WTC11 (cell line): ENCODE results near the gene DNAJC15. TPM values are rescaled to one million over a fixed set of nuclear protein-coding genes. Genes with fewer than 3 reads are reported as not detected.
A peak's percentile ranks its signal among the peaks of the same experiment; 100 is the strongest.

Experiments
- ATAC-seq: fragments of 200-7000 bp; cut with Tn5 transposase; 2 replicates; pipeline ENCODE4 v1.10.0; 2021; ENCODE audit warnings: mild to moderate bottlenecking, moderate library complexity
- CTCF ChIA-PET: fragments of 300-600 bp; sonication (Branson Sonifier 250); formaldehyde crosslinking; loops from one replicate; lab custom pipeline; 2021; ENCODE audit warnings: antibody characterized with exemption; lab: Charles Lee
- POLR2A ChIA-PET: fragments of 350-600 bp; sonication (Branson Sonifier 250); formaldehyde crosslinking; loops from one replicate; lab custom pipeline; 2021; ENCODE audit warnings: antibody characterized with exemption; lab: Charles Lee
- DNase-seq: peaks from one replicate; pipeline ENCODE4 v3.0.0; 2021; ENCODE audit warnings: low spot score
- H3K27ac Mint-ChIP-seq: 2 replicates; pipeline ENCODE4 v1.8.0; 2021; ENCODE audit warnings: mixed read lengths
- H3K27me3 Mint-ChIP-seq: 2 replicates; pipeline ENCODE4 v1.8.0; 2021; ENCODE audit warnings: low read depth, mild to moderate bottlenecking, moderate library complexity, mixed read lengths
- H3K36me3 Mint-ChIP-seq: 2 replicates; pipeline ENCODE4 v1.8.0; 2021; ENCODE audit warnings: mixed read lengths
- H3K4me1 Mint-ChIP-seq: 2 replicates; pipeline ENCODE4 v1.8.0; 2022; ENCODE audit warnings: mixed read lengths
- H3K4me3 Mint-ChIP-seq: 2 replicates; pipeline ENCODE4 v1.8.0; 2021; ENCODE audit warnings: mild to moderate bottlenecking, moderate library complexity, mixed read lengths
- H3K9me3 Mint-ChIP-seq: 2 replicates; pipeline ENCODE4 v1.8.0; 2021; ENCODE audit warnings: mixed read lengths
- CBFB ChIP-seq: sonication (generic); formaldehyde crosslinking; IDR thresholded peaks from 2 replicates; pipeline ENCODE4 v1.8.1; 2022; ENCODE audit warnings: mild to moderate bottlenecking, low read depth, missing genetic modification reagents
- CREB1 ChIP-seq: sonication (generic); formaldehyde crosslinking; IDR thresholded peaks from 2 replicates; pipeline ENCODE4 v1.8.0; 2023; ENCODE audit warnings: mild to moderate bottlenecking, missing genetic modification reagents
- E2F1 ChIP-seq: sonication (generic); formaldehyde crosslinking; IDR thresholded peaks from 2 replicates; pipeline ENCODE4 v1.8.0; 2022; ENCODE audit warnings: mild to moderate bottlenecking, missing genetic modification reagents
- ESRRA ChIP-seq: sonication (generic); formaldehyde crosslinking; IDR thresholded peaks from 2 replicates; pipeline ENCODE4 v1.8.1; 2022; ENCODE audit warnings: mild to moderate bottlenecking, missing genetic modification reagents, borderline replicate concordance
- FOXJ3 ChIP-seq: sonication (generic); formaldehyde crosslinking; IDR thresholded peaks from 2 replicates; pipeline ENCODE4 v1.9.0; 2021; ENCODE audit warnings: missing genetic modification reagents, mild to moderate bottlenecking, borderline replicate concordance
- FOXP1 ChIP-seq: sonication (generic); formaldehyde crosslinking; IDR thresholded peaks from 2 replicates; pipeline ENCODE4 v1.8.0; 2022; ENCODE audit warnings: missing genetic modification reagents, mild to moderate bottlenecking, moderate library complexity, borderline replicate concordance
- GRHL2 ChIP-seq: fragments of 250-450 bp; sonication (Bioruptor Pico); IDR thresholded peaks from 2 replicates; pipeline ENCODE4 v1.8.0; 2022; ENCODE audit warnings: mild to moderate bottlenecking, moderate library complexity; ENCODE audit not compliant: insufficient replicate concordance, severe bottlenecking
- HMGA2 ChIP-seq: fragments of 250-450 bp; sonication (Bioruptor Pico); IDR thresholded peaks from 2 replicates; pipeline ENCODE4 v1.4.0; 2021; ENCODE audit warnings: mild to moderate bottlenecking, moderate library complexity
- IRF2 ChIP-seq: sonication (generic); formaldehyde crosslinking; IDR thresholded peaks from 2 replicates; pipeline ENCODE4 v1.8.0; 2022; ENCODE audit warnings: low read depth, missing genetic modification reagents, borderline replicate concordance
- JAZF1 ChIP-seq: fragments of 250-450 bp; sonication (Bioruptor Pico); IDR thresholded peaks from 2 replicates; pipeline ENCODE4 v1.9.0; 2021; ENCODE audit warnings: moderate library complexity, mild to moderate bottlenecking, inconsistent platforms
- KAT7 ChIP-seq: sonication (generic); formaldehyde crosslinking; IDR thresholded peaks from 2 replicates; pipeline ENCODE4 v1.8.1; 2023; ENCODE audit warnings: missing genetic modification reagents, mild to moderate bottlenecking, borderline replicate concordance
- MYBL2 ChIP-seq: sonication (generic); formaldehyde crosslinking; IDR thresholded peaks from 2 replicates; pipeline ENCODE4 v1.8.1; 2023; ENCODE audit warnings: mild to moderate bottlenecking, moderate library complexity, missing genetic modification reagents
- RELA ChIP-seq: sonication (generic); formaldehyde crosslinking; IDR thresholded peaks from 2 replicates; pipeline ENCODE4 v1.8.1; 2022; ENCODE audit warnings: missing genetic modification reagents, mild to moderate bottlenecking, borderline replicate concordance
- ZBTB21 ChIP-seq: sonication (generic); formaldehyde crosslinking; IDR thresholded peaks from 2 replicates; pipeline ENCODE4 v1.8.1; 2023; ENCODE audit warnings: mild to moderate bottlenecking, missing genetic modification reagents, borderline replicate concordance
- ZNF416 ChIP-seq: fragments of 250-450 bp; sonication (Bioruptor Pico); IDR thresholded peaks from 2 replicates; pipeline ENCODE4 v1.9.0; 2021; ENCODE audit warnings: mild to moderate bottlenecking, inconsistent platforms
- ZNF532 ChIP-seq: fragments of 250-450 bp; sonication (Bioruptor Pico); IDR thresholded peaks from 2 replicates; pipeline ENCODE4 v1.9.0; 2021; ENCODE audit warnings: mild to moderate bottlenecking, borderline replicate concordance
- ZNF671 ChIP-seq: fragments of 250-450 bp; sonication (Bioruptor Pico); IDR thresholded peaks from 2 replicates; pipeline ENCODE4 v1.8.0; 2021; ENCODE audit warnings: mild to moderate bottlenecking
- total RNA-seq: library from RNA; stranded (reverse); gene quantifications from 3 replicates; pipeline ENCODE4 v1.2.3, GENCODE V29; 2021
- TF ChIP-seq, protein P1 (sequence below): sonication (generic); formaldehyde crosslinking; IDR thresholded peaks from 2 replicates; pipeline ENCODE4 v1.8.0; 2023; ENCODE audit warnings: missing genetic modification reagents
- TF ChIP-seq, protein P2 (sequence below): sonication (generic); formaldehyde crosslinking; IDR thresholded peaks from 2 replicates; pipeline ENCODE4 v1.8.1; 2022; ENCODE audit warnings: missing genetic modification reagents, borderline replicate concordance
- TF ChIP-seq, protein P3 (sequence below): sonication (generic); formaldehyde crosslinking; IDR thresholded peaks from 2 replicates; pipeline ENCODE4 v1.8.1; 2023; ENCODE audit warnings: mild to moderate bottlenecking, moderate library complexity, missing genetic modification reagents
- TF ChIP-seq, protein P4 (sequence below): sonication (generic); formaldehyde crosslinking; IDR thresholded peaks from 2 replicates; pipeline ENCODE4 v1.8.0; 2022; ENCODE audit warnings: mild to moderate bottlenecking, missing genetic modification reagents
- TF ChIP-seq, protein P5 (sequence below): sonication (generic); formaldehyde crosslinking; IDR thresholded peaks from 2 replicates; pipeline ENCODE4 v1.8.1; 2023; ENCODE audit warnings: mild to moderate bottlenecking, missing genetic modification reagents

DNAJC15 gene
- total RNA-seq, 1 experiment from 2014 or later, result 12.2 TPM

GRCh38 chr13:43141685-43142084, 118.3 kb downstream of the DNAJC15 start:
- H3K27me3 Mint-ChIP-seq, result no peaks in the 10 kb centered on the region; the same call in 1 of the 2 replicates
- peak; percentile 47 for ATAC-seq
- ChIA-PET POLR2A (interaction anchor here (0.6 kb wide), 1 partner anchor 768 kb away, joined by 3 read pairs; no protein-coding TSS in a partner anchor), CTCF (interaction anchor here (0.8 to 2.9 kb wide), 5 partner anchors 9 to 663 kb away, joined by 3 to 15 read pairs (median 3); partner anchors contain the start of gene DNAJC15)
- peak overlapping the region; percentile 43; the same call in 1 of the 2 replicates for H3K27ac Mint-ChIP-seq
- peaks cover 5% of the 10 kb centered on the region for H3K9me3 Mint-ChIP-seq
- peak; percentile 21 for DNase-seq
- no peak for TF ChIP-seq RELA (CRISPR knock-in tag)
- TF ChIP-seq, protein P1, sequence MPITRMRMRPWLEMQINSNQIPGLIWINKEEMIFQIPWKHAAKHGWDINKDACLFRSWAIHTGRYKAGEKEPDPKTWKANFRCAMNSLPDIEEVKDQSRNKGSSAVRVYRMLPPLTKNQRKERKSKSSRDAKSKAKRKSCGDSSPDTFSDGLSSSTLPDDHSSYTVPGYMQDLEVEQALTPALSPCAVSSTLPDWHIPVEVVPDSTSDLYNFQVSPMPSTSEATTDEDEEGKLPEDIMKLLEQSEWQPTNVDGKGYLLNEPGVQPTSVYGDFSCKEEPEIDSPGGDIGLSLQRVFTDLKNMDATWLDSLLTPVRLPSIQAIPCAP (CRISPR knock-in tag), result no peak
- TF ChIP-seq IRF2 (CRISPR knock-in tag), result no peak
- TF ChIP-seq HMGA2, result no peak
- TF ChIP-seq CREB1 (CRISPR knock-in tag), result no peak
- TF ChIP-seq ZNF416 (CRISPR knock-in tag), result no peak
- no peak for TF ChIP-seq MYBL2 (CRISPR knock-in tag)
- TF ChIP-seq FOXP1, result no peak
- TF ChIP-seq, protein P2, sequence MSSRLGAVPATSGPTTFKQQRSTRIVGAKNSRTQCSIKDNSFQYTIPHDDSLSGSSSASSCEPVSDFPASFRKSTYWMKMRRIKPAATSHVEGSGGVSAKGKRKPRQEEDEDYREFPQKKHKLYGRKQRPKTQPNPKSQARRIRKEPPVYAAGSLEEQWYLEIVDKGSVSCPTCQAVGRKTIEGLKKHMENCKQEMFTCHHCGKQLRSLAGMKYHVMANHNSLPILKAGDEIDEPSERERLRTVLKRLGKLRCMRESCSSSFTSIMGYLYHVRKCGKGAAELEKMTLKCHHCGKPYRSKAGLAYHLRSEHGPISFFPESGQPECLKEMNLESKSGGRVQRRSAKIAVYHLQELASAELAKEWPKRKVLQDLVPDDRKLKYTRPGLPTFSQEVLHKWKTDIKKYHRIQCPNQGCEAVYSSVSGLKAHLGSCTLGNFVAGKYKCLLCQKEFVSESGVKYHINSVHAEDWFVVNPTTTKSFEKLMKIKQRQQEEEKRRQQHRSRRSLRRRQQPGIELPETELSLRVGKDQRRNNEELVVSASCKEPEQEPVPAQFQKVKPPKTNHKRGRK (CRISPR knock-in tag), result no peak
- TF ChIP-seq JAZF1 (CRISPR knock-in tag), result no peak
- TF ChIP-seq ESRRA, result no peak
- TF ChIP-seq, all 79 proteins: peak for 0
- peaks cover 52% of the 10 kb centered on the region for H3K4me1 Mint-ChIP-seq
- peak overlapping the region; percentile 15; the same call in 1 of the 2 replicates for H3K4me3 Mint-ChIP-seq
- H3K36me3 Mint-ChIP-seq, result no peaks in the 10 kb centered on the region

DNA sequence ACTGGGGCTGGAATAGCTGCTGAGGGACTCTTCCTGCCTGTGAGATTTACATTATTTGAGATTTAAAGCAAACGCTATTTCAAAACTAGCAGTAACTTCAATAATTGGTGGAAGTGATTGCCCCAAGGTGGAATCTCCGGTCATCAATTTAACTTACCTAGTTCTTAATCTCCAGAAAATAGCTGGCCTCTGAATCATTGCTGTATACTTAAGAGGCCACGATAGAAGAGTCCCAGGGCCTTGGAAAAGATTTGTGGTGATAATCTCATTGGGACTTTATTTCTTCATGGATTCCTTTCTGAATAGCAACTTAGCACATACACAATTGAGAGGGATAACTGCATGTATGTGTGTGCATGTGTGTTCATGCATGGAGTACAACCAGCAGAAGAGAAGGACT, 120.2 kb downstream of the DNAJC15 start:
- Mint-ChIP-seq H3K36me3 (no peaks in the 10 kb centered on the region), H3K27ac (no peak overlapping the region), H3K9me3 (no peaks in the 10 kb centered on the region; the same call in 1 of the 2 replicates), H3K27me3 (no peaks in the 10 kb centered on the region; the same call in 1 of the 2 replicates), H3K4me3 (no peak overlapping the region), H3K4me1 (peaks cover 40% of the 10 kb centered on the region)
- DNase-seq (no peak), ATAC-seq (no peak)
- POLR2A ChIA-PET, result no interaction called here
- CTCF ChIA-PET, result interaction anchor here (2.9 kb wide), 1 partner anchor 11 kb away, joined by 15 read pairs; no protein-coding TSS in a partner anchor
- TF ChIP-seq CBFB (CRISPR knock-in tag) (no peak), E2F1 (CRISPR knock-in tag) (no peak), KAT7 (no peak), JAZF1 (CRISPR knock-in tag) (no peak), GRHL2 (no peak), ZNF532 (CRISPR knock-in tag) (no peak), ZNF671 (no peak), ZBTB21 (CRISPR knock-in tag) (no peak), FOXJ3 (no peak)
- TF ChIP-seq, protein P3, sequence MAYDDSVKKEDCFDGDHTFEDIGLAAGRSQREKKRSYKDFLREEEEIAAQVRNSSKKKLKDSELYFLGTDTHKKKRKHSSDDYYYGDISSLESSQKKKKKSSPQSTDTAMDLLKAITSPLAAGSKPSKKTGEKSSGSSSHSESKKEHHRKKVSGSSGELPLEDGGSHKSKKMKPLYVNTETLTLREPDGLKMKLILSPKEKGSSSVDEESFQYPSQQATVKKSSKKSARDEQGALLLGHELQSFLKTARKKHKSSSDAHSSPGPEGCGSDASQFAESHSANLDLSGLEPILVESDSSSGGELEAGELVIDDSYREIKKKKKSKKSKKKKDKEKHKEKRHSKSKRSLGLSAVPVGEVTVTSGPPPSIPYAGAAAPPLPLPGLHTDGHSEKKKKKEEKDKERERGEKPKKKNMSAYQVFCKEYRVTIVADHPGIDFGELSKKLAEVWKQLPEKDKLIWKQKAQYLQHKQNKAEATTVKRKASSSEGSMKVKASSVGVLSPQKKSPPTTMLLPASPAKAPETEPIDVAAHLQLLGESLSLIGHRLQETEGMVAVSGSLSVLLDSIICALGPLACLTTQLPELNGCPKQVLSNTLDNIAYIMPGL (CRISPR knock-in tag), result no peak
- TF ChIP-seq, protein P4, sequence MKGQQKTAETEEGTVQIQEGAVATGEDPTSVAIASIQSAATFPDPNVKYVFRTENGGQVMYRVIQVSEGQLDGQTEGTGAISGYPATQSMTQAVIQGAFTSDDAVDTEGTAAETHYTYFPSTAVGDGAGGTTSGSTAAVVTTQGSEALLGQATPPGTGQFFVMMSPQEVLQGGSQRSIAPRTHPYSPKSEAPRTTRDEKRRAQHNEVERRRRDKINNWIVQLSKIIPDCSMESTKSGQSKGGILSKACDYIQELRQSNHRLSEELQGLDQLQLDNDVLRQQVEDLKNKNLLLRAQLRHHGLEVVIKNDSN (CRISPR knock-in tag), result no peak
- TF ChIP-seq, protein P5, sequence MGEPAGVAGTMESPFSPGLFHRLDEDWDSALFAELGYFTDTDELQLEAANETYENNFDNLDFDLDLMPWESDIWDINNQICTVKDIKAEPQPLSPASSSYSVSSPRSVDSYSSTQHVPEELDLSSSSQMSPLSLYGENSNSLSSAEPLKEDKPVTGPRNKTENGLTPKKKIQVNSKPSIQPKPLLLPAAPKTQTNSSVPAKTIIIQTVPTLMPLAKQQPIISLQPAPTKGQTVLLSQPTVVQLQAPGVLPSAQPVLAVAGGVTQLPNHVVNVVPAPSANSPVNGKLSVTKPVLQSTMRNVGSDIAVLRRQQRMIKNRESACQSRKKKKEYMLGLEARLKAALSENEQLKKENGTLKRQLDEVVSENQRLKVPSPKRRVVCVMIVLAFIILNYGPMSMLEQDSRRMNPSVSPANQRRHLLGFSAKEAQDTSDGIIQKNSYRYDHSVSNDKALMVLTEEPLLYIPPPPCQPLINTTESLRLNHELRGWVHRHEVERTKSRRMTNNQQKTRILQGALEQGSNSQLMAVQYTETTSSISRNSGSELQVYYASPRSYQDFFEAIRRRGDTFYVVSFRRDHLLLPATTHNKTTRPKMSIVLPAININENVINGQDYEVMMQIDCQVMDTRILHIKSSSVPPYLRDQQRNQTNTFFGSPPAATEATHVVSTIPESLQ (CRISPR knock-in tag), result no peak
